Stimulated activated CD4-positive, alpha-beta T cell treated with anti-CD3 and anti-CD28 coated beads, Interleukin-2, amount 100 ng/mL, for 4 hours (primary cell): ENCODE data around the gene MOV10.
"Not testable (repeated sequence)": the region's sequence is repeated elsewhere in the genome, so short reads cannot be mapped to it uniquely, and the experiment has no call there.

Source experiments
- DNase-seq: peaks from one replicate; pipeline ENCODE4 v3.0.0-alpha.2; 2020; ENCODE audit warnings: low read depth

MOV10 gene, protein sequence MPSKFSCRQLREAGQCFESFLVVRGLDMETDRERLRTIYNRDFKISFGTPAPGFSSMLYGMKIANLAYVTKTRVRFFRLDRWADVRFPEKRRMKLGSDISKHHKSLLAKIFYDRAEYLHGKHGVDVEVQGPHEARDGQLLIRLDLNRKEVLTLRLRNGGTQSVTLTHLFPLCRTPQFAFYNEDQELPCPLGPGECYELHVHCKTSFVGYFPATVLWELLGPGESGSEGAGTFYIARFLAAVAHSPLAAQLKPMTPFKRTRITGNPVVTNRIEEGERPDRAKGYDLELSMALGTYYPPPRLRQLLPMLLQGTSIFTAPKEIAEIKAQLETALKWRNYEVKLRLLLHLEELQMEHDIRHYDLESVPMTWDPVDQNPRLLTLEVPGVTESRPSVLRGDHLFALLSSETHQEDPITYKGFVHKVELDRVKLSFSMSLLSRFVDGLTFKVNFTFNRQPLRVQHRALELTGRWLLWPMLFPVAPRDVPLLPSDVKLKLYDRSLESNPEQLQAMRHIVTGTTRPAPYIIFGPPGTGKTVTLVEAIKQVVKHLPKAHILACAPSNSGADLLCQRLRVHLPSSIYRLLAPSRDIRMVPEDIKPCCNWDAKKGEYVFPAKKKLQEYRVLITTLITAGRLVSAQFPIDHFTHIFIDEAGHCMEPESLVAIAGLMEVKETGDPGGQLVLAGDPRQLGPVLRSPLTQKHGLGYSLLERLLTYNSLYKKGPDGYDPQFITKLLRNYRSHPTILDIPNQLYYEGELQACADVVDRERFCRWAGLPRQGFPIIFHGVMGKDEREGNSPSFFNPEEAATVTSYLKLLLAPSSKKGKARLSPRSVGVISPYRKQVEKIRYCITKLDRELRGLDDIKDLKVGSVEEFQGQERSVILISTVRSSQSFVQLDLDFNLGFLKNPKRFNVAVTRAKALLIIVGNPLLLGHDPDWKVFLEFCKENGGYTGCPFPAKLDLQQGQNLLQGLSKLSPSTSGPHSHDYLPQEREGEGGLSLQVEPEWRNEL

DNA sequence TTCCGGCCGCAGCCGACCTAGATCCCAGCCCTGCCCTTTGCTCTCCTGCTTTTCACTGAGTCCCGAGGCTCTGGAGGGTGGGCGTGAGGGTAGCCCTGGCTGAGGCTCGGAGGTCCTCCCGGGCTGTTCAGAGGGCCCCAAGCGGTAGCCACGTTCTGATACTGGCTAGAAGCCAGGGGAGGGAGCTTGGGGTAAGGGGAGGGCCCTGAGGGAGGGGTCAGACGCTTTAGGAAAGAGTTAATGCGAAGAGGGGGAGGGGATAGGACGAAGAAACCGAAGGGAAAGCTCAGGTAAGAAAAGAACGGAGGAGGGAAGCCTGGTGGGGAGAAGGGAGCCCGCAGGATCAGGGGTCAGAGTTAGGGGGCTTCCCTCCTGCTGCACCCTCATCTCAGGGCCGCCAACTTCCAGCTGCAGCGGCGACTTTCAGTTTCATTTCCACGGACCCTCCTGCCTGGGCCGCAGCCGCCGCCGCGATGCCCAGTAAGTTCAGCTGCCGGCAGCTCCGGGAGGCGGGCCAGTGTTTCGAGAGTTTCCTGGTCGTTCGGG lies at the start of gene MOV10:
MOV10 (plus strand) TSS at position 220 of the 546 bp plus-strand sequence; CDS start at position 474, 254 bp downstream.
- peak; percentile 45 for DNase-seq

DNA sequence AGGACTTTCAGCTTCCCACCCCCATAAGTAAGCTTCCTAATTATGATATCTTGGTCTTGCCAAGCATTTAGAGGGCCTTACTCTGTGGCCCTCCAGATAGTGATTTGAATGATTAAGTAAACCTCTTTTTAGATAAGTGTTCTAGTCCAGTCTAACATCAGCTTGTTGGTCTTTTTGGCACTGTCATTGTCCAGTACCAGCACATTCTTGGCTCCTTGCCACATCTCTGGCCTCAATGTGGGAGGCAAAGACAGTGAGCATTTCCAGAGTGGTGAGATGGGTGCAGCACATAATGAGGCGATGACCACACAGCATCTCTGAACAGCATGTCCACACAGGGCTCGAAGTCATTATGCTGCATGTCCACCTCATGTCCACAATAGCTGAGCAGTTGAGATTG lies 48.8 kb upstream of the MOV10 start:
- DNase-seq, result no peak

DNA sequence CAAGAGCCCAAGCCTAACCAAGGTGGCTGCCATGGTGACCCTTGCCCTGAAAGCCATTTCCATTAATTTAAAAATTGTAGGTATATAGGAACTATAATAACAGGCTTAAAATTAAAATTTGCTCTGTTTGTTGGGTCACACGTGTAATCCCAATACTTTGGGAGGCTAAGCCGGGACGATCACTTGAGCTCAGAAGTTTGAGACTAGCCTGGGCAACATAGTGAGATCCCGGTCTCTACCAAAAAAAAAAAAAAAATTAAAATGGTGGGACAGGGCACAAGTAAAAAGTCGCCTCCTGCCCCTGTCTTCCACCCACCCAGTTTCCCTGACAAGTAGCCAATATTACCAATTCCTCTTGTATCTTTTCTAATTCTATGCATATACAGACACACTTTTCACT lies 48.3 kb upstream of the MOV10 start:
- no peak for DNase-seq

DNA sequence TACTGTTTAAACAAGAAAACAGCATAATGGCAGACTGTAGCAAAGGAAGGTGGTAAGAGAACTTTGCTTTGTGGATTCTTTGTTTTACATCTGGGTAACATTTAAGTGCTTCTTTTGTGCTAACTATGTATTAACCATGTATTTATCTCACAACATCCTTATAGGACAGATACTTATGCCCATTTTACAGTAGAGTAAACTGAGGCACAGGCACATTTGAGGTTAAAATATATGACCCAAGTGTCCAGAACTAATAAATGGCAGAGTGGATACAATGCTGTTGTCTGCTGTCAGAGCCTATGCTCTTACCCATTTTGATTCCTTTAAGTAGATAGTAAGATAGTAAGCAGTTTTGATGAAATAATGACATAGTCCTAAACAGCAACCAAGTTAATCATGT lies 47.6 kb upstream of the MOV10 start:
- no peak for DNase-seq

DNA sequence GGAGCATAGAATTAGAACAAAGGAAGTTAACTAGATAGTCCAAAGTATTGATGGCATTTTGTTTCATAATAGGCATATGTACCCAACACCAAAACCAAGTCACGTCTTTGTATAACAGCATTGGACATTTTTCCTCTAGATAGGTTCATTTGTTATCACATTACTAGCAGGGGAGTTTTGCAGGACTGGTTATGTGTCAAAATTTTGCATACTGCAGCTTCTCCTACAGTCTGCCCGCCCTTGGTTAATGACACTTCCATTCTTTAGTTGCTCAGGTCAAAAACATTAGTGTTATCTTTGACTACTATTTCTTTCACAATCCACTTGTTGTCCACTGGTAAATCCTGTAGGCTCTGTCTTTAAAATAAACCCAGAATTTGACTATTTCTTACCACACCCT lies 45.9 kb upstream of the MOV10 start:
- no peak for DNase-seq

DNA sequence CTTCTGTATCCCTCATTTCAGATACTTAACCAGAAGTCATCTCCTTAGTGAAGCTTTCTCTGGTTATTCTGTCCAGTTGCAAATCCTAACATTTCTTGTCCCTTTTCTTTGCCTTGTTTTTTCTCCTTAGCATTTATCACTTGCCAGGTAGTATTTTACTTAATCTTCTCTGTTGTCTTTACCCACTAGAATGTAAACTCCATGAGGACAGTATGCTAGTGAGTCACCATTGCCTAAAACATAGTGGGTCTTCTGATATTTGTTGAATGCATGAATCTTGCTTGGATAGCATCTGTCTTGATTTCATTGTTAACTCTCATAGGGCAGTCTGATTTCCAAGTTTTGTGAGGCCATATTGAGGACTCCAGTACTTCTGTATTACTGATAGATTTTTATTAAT lies 45.2 kb upstream of the MOV10 start:
- no peak for DNase-seq

DNA sequence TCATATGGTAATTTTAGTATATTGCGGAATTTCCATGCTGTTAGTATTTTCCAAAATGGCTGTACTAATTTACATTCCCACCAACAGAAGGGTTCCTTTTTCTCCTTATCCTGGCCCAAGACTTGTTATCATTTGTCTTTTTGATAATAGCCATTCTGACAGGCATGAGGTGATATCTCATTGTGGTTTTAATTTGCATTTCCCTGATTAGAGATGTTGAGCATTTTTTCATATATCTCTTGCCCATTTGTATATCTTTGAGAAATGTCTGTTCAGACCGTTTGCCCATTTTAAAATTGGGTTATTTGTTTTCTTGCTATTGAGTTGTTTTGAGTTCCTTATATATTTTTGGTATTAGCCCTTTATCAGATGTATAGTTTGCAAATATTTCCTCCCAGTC lies 40.8 kb upstream of the MOV10 start:
- DNase-seq, result no peak

DNA sequence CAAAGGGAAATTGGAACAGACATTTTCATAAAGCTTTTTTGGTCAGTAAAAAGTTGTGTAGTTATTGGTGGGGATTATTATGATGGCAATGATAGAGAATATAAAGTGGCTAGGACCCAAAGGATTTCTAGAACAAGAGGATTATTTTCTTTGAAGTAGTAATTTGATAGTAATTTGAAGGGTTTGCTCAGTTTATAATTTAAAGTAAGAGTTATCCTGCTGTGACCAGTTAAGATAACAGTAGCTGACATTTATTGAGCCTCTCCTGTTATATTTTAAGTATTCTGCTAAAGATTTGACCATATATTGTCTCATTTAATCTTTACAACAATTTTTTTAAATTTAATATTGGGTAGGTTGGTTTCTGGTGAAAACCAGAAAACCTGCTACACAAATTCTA lies 40.1 kb upstream of the MOV10 start:
- DNase-seq, result no peak

DNA sequence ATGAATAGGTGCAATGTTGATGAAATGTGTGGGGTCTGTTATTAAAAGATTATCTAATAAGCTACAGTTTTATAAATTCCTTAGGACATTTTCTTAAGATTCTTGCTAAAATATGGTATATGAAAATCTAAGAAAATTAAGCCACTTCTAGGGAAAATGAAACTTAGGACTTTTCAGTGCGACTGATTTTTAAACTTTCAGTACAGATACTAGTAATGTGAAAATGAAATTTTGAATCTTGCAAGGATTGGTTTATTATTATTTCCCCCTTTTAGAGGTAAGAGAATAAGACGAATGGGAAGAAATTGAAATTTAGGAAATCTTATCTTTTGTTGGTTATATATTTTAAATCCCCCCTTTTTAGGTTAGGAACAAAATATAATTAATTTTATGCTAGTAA lies 38.4 kb upstream of the MOV10 start:
- no peak for DNase-seq

DNA sequence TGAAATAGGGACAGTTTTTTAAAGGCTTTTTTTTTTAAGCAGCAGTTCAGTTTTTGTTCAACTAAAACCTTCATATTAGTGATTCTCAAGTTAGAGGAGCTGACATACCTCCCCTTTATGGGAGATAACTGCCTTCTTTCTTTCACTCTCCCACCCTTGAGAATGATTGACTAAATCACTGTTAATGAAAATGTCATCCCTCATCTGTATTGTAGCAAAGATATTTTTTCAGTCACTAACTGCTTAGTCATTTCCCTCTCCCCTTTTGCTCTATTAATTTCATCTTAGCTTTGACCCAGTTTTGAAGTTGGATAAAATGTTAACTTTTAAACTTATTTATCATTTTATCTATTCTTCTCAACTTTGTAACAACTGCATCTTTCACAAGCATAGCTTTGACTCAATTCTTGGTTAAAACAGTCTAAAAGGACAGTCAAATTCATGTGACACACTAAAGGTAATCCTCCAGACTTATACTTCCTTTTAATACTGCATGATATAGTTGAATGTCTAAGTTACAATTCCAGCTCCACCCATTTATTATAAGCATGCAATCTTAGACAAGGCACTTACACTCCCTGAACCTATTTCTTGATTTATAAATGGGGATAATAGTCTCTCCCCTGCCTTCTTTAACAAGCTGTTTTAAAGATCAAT lies 37.7 kb upstream of the MOV10 start:
- no peak for DNase-seq

DNA sequence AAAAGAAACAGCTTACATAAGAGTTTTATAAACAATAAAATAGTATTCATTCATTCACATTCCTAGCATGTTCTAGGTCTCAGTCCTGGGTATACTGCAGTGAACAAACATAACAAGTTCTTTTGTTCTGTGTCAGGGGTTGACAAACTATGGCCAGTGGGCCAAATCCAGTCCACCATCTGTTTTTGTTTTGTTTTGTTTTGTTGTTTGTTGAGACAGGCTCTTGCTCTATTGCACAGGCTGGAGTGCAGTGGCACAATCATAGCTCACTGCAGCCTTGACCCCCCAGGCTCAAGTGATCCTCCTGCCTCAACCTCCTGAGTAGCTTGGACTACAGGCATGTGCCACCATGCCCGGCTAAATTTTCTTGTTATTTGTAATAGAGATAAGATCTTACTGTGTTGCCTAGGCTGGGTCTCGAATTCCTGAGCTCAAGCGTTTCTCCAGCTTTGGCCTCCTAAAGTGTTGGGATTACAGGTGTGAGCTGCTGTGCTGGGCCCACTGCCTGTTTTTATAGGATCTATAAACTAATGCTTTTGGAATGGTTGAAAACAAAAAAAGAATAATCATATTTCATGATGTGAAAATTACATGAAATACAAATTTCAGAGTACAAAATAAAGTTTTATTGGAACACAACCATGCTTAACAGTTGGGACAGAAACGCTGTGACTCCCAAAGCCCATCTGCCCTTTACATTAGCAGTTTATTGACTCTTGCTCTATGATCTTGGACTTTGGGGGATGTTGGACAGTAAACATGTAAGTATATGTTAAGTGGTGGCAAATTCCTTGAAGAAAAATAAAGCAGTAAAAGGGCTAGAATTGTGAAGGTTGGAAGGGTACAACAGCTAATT lies 37.0 kb upstream of the MOV10 start:
- DNase-seq, result no peak

DNA sequence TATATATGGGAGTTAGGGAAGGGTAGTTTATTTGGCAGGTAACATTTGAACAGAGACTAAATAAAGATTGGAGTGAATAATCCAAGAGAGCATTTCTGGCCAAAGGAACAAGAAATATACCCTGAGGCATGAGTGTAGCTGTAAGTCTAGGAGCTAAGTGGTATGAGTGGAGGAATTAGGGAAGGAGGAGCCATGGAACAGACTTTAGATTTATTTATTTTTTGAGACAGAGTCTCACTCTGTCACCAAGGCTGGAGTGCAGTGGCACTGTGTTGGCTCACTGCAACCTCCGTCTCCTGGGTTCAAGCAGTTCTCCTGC lies 36.4 kb upstream of the MOV10 start:
- no peak for DNase-seq

DNA sequence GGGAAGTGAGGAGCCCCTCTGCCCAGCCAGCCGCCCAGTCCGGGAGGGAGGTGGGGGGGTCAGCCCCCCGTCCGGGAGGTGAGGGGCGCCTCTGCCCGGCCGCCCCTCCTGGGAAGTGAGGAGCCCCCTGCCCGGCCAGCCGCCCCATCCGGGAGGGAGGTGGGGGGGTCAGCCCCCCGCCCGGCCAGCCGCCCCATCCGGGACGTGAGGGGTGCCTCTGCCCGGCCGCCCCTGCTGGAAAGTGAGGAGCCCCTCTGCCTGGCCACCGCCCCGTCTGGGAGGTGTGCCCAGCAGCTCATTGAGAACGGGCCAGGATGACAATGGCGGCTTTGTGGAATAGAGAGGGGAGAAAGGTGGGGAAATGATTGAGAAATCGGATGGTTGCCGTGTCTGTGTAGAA lies 34.0 kb upstream of the MOV10 start:
- DNase-seq, result not testable (repeated sequence)

DNA sequence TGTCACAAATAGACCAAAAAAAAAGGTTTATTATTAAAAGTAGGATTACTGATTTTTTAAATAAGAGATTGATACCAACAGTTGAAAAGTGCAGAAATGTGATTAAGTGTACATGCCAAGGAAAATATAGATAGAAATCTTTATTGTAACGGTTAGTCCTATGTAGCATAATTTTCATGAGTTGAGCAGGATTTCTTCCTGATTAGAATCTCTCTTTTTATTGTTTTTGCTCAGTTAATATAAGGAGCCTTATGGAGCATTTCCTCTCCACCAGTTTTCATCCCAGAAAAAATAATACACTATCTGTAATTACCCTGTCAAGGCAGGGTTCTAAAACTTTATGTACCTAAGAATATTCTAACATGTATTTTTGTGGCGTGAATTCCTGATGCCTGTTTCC lies 31.4 kb upstream of the MOV10 start:
- no peak for DNase-seq

DNA sequence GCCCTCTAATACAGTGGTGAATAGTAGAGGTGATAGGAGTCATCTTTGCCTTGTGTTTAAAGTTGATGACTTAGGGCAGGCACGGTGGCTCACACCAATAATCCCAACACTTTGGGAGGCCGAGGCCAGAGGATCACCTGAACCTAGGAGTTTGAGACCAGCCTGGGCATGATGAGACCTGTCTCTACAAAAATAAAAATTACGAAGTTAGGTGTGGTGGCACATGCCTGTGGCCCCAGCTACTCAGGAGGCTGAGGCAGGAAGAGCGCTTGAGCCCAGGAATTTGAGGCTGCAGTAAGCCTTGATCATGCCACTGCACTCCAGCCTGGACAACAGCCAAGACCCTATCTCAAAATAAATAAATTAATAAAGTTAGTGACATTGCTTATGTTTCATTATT lies 28.2 kb upstream of the MOV10 start:
- DNase-seq, result no peak

DNA sequence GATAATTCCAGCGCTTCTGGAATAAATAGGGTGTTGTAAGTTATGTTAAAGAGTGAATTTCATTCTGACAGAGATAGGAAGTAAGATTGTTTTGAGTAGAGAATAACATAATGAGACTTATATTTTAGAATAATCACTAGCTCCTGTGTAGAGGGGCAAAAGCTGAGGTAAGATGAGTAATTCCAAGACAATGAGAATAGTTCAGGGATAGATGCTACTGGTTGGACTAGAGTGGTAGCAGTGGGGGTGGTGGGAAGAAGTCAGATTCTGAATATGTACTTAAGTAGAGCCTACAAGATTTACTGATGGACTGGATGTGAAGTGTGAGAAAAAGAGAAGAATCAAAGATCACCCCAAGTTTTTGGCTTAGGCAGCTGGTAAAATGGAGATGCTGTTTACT lies 23.3 kb upstream of the MOV10 start:
- no peak for DNase-seq

DNA sequence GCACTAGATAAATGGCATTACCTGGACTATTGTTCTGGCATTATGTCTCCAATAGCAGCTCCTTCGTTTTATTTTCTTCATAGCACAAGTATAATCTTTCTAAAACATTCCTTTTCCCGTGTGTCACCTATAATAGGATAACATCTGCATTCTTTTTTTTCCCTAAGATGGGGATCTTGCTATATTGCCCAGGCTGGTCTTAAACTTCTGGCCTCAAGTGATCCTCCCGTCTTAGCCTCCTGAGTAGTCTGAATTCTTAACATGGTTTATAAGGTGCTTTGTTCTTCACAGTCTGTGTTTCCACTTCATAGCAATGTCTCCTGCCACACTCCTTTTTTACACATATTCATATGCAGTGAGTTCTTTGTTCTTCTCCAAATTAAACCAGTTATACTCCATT lies 8.6 kb upstream of the MOV10 start:
- DNase-seq, result no peak

DNA sequence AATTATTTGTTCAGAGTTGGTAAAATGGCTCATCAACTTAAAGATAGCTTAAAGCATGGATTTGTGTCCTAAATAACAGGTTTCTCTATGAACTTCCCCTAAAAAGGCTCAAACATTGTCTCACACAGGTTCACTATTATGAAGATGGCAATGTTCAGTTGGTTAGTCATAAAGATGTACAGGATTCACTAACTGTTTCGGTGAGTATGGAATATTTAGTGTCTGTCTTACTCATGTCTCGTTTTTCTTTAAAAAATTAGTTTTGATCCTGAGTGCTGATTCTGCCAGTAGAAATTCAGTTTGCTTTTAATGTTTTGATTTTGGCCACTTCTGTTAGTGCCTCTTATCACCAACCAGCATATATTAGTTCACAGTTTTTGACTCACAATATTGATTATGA lies 7.5 kb upstream of the MOV10 start:
- no peak for DNase-seq

DNA sequence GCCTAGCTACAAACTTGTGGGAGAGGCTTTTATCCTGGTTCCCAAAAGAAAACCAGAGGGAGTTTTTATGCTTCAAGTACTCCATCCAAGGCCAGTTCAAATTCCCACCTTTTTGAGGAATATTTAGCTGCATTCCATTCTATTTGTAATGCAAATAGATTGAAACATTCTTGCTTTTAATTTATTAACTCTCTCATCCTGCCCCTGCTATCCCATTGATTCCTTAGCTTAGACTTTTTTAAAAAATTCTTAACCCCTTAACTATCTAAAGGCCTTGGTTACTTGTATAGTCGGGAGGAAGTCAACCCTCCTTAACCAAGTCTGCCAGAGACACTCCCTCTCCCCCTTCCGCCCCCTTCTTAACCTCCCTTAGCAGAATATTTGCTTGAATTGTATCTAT lies 2.5 kb upstream of the MOV10 start:
- no peak for DNase-seq

DNA sequence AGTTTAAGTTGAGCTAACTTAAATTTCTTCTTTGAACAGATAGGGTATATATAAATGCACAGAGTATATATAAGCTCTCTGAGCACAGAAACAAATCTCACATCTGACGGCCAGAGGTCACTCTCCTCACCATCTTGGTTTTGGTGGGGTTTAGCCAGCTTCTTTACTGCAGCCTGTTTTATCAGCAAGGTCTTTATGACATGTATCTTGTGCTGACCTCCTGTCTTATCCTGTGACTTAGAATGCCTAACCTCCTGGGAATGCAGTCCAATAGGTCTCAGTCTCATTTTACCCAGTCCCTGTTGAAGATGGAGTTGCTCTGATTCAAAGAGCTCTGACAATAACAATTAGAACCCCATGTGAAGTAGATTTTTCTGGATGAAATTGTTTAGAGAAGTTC lies 1.6 kb upstream of the MOV10 start:
- DNase-seq, result no peak

DNA sequence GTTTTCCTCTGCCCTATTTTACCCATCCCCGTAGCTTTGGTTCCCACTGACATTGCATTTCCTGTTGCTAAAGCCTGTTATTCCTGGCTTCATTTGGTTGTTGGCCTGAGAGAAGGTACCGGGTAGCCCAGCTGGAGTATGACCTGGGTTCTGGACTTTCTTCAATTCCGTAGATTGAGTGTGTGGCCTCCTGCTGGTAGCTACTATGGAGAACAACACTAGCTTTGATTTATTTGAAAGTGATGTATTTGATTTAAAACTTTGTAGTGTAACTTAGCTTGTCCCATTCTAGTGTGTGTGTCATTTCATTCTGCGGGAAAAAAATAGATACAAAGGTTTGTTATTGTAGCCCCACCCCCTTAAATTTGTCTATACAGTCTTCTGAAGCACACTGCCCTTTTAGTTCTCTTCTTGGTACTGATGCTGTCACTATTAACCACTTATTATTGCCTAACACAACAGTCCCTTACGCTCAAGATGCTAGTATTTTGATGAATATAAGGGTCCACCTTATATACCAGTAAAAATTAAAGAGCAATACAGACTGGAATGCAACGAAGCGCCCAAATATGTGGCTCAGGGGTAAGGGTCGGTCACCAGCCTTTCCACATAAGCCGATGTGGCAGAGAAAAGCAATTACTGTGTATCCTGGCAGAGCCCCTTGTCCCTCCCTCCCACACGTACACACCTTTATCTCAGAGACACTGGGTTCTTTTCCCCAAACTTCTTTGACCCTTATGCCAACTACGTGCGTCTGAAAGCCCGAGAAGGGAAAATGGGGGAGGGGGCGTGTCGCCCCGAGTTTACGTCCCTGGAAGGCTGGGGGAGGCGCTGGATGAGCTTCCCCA lies 643 bp upstream of the MOV10 start:
- DNase-seq, result no peak
